ENCODE measurements around the gene SFT2D1.

- TF ChIP-seq POLR2A (IDR thresholded peaks at IDR 0.05) (no peak), CTCF (IDR thresholded peaks at IDR 0.05) (peak; percentile 81 to 95 (median 84))
Measured at GRCh38 chr6:166275714-166276166, 66.6 kb downstream of the SFT2D1 start.
